ENCODE data around the gene DLGAP4.

DNA sequence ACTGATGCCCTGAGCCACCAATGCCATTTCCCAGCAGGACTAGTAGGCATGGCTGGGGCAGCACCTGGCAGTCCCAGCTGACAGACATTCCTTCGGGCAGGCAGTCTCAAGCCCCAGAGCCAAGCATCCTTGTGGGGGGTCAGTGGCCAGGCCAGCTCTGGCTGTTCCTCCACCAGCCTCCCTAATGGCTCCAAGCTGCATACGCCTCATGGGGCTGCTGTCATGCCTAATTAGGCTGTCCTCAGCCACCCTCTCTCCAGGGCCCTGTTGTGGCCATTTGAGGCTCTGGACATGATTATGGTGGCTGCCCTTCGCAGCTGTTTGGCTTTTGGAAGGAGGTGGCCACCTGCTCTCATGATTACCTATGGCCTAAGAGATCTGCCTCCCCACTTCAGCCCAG, 79.4 kb downstream of the DLGAP4 start:
- no peak for TF ChIP-seq RAD21 (conservative IDR thresholded peaks at IDR 0.05 in 1 of 2, IDR thresholded peaks at IDR 0.05 in 1 of 2)
- TF ChIP-seq, protein P1, sequence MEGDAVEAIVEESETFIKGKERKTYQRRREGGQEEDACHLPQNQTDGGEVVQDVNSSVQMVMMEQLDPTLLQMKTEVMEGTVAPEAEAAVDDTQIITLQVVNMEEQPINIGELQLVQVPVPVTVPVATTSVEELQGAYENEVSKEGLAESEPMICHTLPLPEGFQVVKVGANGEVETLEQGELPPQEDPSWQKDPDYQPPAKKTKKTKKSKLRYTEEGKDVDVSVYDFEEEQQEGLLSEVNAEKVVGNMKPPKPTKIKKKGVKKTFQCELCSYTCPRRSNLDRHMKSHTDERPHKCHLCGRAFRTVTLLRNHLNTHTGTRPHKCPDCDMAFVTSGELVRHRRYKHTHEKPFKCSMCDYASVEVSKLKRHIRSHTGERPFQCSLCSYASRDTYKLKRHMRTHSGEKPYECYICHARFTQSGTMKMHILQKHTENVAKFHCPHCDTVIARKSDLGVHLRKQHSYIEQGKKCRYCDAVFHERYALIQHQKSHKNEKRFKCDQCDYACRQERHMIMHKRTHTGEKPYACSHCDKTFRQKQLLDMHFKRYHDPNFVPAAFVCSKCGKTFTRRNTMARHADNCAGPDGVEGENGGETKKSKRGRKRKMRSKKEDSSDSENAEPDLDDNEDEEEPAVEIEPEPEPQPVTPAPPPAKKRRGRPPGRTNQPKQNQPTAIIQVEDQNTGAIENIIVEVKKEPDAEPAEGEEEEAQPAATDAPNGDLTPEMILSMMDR (IDR thresholded peaks at IDR 0.05) = no peak
- TF ChIP-seq MAZ (IDR thresholded peaks at IDR 0.05; ENCODE audit: borderline replicate concordance, low read depth, low read length) = no peak
- TF ChIP-seq RARB (CRISPR knock-in tag; IDR thresholded peaks at IDR 0.05) = no peak
- TF ChIP-seq SMC3 (IDR thresholded peaks at IDR 0.05) = no peak
